ENCODE data around the gene LSG1. TPM values are rescaled to one million over a fixed set of nuclear protein-coding genes. Genes with fewer than 3 reads are reported as not detected.
A peak's percentile ranks its signal among the peaks of the same experiment; 100 is the strongest.

LSG1 gene
- total RNA-seq, 4 donors from 2014 or later: 7.9 to 58.1 (median 45.0) TPM

GRCh38 chr3:194691481-194692283 is 19.7 kb upstream of the LSG1 start:
- DNase-seq: no peak
- no peaks in the 10 kb centered on the region for H3K36me3 ChIP-seq
- intact Hi-C loops (cut with DNase I; ENCODE audit: low total_unique reads): no loop called here
- no peaks in the 10 kb centered on the region for H3K4me1 ChIP-seq
- no peak overlapping the region for H3K4me3 ChIP-seq
- no peaks in the 10 kb centered on the region for H3K9me3 ChIP-seq
- peak overlapping the region; percentile 33 to 60 for H3K27ac ChIP-seq
- no peaks in the 10 kb centered on the region for H3K27me3 ChIP-seq
- TF ChIP-seq CTCF (IDR thresholded peaks at IDR 0.05) (no peak), POLR2A (IDR thresholded peaks at IDR 0.05) (no peak)

DNA sequence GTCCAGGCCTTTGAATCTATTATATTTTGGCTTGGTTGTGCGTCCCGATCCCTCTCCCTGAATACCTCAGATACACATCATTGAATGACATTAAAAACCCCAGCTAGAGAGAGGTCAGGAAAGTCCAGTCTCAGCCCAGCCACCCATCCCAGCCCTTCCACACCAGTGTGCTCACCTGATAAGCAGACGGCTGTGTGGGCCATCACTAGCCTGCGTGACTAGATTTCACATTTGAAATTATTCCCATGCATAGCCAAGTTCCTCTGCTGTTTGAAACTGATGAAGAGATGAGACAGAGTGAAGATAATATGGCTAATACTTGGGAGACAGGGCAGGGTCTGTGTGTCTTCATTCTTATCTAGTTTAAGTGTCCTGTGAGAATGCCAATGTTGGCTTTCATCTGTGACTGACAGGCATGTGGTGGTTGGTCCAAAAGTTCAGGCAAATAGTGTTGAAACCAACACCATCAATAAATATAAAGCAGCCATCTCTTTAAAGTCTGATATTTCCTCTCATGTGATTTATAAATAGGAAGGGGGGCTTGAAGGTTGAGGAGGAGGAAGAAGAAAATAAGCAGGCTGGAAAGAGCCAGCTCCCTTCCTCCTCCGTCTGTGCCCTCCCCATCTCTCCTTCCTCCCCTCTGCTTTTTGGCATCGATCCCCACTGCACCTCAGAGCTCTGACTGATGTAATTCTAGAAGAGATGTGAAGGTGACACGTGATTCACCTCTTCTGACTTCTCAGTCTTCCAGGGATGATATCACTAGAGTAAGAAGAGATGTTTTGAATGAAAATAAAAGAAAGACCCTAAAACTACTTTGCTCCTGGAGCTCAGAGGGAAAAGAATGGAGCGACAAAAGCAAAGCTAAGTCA is 18.7 kb upstream of the LSG1 start:
- H3K4me3 ChIP-seq: no peak overlapping the region
- H3K9me3 ChIP-seq: no peaks in the 10 kb centered on the region
- peak overlapping the region; percentile 33 to 60 for H3K27ac ChIP-seq
- no peaks in the 10 kb centered on the region for H3K27me3 ChIP-seq
- no peaks in the 10 kb centered on the region for H3K4me1 ChIP-seq
- intact Hi-C loops (cut with DNase I; ENCODE audit: low total_unique reads): no loop called here
- TF ChIP-seq POLR2A (IDR thresholded peaks at IDR 0.05) (no peak), CTCF (IDR thresholded peaks at IDR 0.05) (no peak)
- peak; percentile 66 to 78 for DNase-seq
- H3K36me3 ChIP-seq: no peaks in the 10 kb centered on the region

GRCh38 chr3:194689493-194689944 is 17.5 kb upstream of the LSG1 start:
- TF ChIP-seq CTCF (IDR thresholded peaks at IDR 0.05) (no peak), POLR2A (IDR thresholded peaks at IDR 0.05) (no peak)
- Histone ChIP-seq H3K27me3 (no peaks in the 10 kb centered on the region), H3K36me3 (no peaks in the 10 kb centered on the region), H3K27ac (peak overlapping the region; percentile 78 to 85), H3K4me1 (no peaks in the 10 kb centered on the region), H3K9me3 (no peaks in the 10 kb centered on the region), H3K4me3 (no peak overlapping the region)
- intact Hi-C loops (cut with DNase I; ENCODE audit: low total_unique reads): no loop called here
- DNase-seq: peak; percentile 35 to 50

DNA sequence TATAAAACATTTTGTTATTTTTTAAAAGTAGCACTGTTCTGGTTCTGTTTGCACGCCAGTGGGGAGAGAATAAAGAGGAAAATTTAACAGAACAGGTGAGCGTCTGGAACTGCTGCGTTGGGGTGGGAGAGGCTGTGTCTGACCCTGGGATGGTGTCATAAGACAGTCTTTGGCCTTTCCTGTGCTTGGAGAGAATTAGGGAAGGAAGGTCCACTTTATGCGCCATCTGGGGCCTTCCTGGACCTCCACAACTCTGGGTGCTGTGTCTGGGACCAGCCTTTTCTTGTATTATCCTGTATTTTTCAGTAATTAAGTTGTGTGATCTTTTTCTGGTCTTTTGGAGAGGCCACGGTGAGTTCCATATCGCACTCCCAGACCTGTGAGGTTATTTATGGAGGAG is 17.0 kb upstream of the LSG1 start:
- H3K27ac ChIP-seq: peak overlapping the region; percentile 78 to 85

More for the DNA sequence above, 17.0 kb upstream of the LSG1 start:
- H3K27me3 ChIP-seq: no peaks in the 10 kb centered on the region
- DNase-seq: no peak
- H3K36me3 ChIP-seq: no peaks in the 10 kb centered on the region
- no peak for TF ChIP-seq POLR2A (IDR thresholded peaks at IDR 0.05)
- no peak for TF ChIP-seq CTCF (IDR thresholded peaks at IDR 0.05)
- H3K4me3 ChIP-seq: no peak overlapping the region
- H3K9me3 ChIP-seq: no peaks in the 10 kb centered on the region
- H3K4me1 ChIP-seq: no peaks in the 10 kb centered on the region
- intact Hi-C loops (cut with DNase I; ENCODE audit: low total_unique reads): no loop called here
